HG03159 (cell line): Measurements from ENCODE around the gene EML4.
"Not testable (repeated sequence)": the region's sequence is repeated elsewhere in the genome, so short reads cannot be mapped to it uniquely, and the experiment has no call there.

Source experiments
- ATAC-seq: cut with Tn5 transposase; IDR thresholded peaks from one replicate; pipeline ENCODE4 v1.9.1; 2021; ENCODE audit warnings: mild to moderate bottlenecking, moderate library complexity; ENCODE audit not compliant: unreplicated experiment

Gene EML4

GRCh38 chr2:42169100-42169873, at the start of gene EML4:
Gene EML4, plus strand, starts transcription at chr2:42169353. Its CDS starts 259 bp downstream, at chr2:42169612.
- ATAC-seq = peak; percentile 85

GRCh38 chr2:42123426-42123825, 45.7 kb upstream of the EML4 start:
- ATAC-seq = no peak

- ATAC-seq = peak; percentile 55
These were observed 45.0 kb upstream of the EML4 start for GRCh38 chr2:42124011-42124785.

GRCh38 chr2:42125841-42126594, 43.1 kb upstream of the EML4 start:
- ATAC-seq = no peak

GRCh38 chr2:42126873-42127272, 42.3 kb upstream of the EML4 start:
- ATAC-seq = not testable (repeated sequence)

GRCh38 chr2:42127425-42128424, 41.4 kb upstream of the EML4 start:
- peak; percentile 45 for ATAC-seq

GRCh38 chr2:42128721-42129486, 40.2 kb upstream of the EML4 start:
- ATAC-seq = no peak

GRCh38 chr2:42129487-42129852, 39.7 kb upstream of the EML4 start:
- ATAC-seq = no peak

- no peak for ATAC-seq
These were observed 39.2 kb upstream of the EML4 start for GRCh38 chr2:42129947-42130346.

- ATAC-seq = not testable (repeated sequence)
These were observed 38.3 kb upstream of the EML4 start for GRCh38 chr2:42130858-42131257.

- no peak for ATAC-seq
These were observed 36.8 kb upstream of the EML4 start for GRCh38 chr2:42132191-42132965.

GRCh38 chr2:42132966-42133641, 36.0 kb upstream of the EML4 start:
- ATAC-seq = peak; percentile 85

- no peak for ATAC-seq
These were observed 35.4 kb upstream of the EML4 start for GRCh38 chr2:42133771-42134195.

- ATAC-seq = not testable (repeated sequence)
These were observed 34.7 kb upstream of the EML4 start for GRCh38 chr2:42134401-42134932.

- ATAC-seq = no peak
These were observed 33.5 kb upstream of the EML4 start for GRCh38 chr2:42135381-42136312.

GRCh38 chr2:42136782-42137124, 32.4 kb upstream of the EML4 start:
- ATAC-seq = no peak
